DMS53 treated with DMSO at 0.1 percent for 48 hours (cell line): ENCODE data around the gene RERE.

ENCODE experiments used
- DNase-seq: peaks from one replicate; lab custom pipeline; 2025; ENCODE audit not compliant: unreplicated experiment; lab: John Stamatoyannopoulos, UW

Gene RERE

GRCh38 chr1:8419172-8419571, 398.3 kb downstream of the RERE start:
- no peak for DNase-seq

- DNase-seq: no peak
Measured at GRCh38 chr1:8418301-8418700, 399.1 kb downstream of the RERE start.

- no peak for DNase-seq
Measured at GRCh38 chr1:8417625-8418024, 399.8 kb downstream of the RERE start.

- DNase-seq: no peak
Measured at GRCh38 chr1:8416881-8417280, 400.6 kb downstream of the RERE start.

GRCh38 chr1:8415526-8416278, 401.7 kb downstream of the RERE start:
- DNase-seq: no peak

DNA sequence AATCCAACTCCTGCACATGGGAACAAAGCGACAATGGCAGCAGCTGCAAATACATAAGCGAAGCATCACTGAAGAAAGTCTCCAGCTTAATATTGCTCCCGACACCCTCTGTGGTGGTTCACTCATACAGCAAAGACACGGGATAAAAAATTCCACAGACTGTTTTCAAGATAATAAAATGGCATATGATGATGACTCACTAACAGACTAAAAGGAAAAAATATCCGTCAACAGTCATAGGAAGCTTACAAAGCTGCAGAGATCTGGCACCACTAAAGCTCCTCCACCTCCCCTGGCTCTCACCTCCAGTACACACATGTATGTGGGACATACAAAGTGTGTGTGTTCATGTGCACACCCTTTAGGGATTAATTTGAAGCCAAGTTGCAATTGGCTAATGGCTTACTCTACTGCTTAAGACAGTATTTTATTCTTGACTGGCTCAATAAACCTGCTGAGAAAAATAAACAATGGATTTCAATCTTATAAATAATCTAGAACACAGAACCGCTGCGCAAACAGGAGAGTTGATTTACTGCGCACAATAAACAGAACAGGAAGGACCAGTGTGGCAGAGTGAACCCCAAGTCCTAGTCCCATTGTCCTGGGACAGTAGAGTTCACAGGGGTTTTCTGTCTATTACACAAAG, 405.1 kb downstream of the RERE start:
- no peak for DNase-seq

DNA sequence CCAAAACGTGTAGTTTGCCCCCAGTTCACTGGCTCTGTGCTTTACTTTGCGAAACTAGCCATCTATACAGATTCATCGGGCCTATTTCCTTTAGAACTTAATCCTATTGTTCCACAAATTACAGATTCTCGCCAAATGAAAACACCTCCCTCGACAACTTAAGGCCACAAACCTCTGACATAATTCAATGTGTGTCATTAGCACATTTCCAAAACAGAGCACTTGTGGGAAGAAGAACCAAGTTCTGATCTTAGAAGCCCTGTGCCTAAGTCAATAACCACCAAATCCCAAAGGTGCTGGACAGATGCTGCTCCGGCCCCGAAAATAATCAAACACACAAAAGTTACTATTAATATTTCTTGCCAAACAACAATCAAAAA, 405.6 kb downstream of the RERE start:
- no peak for DNase-seq

- DNase-seq: no peak
Measured at GRCh38 chr1:8410791-8411190, 406.6 kb downstream of the RERE start.

DNA sequence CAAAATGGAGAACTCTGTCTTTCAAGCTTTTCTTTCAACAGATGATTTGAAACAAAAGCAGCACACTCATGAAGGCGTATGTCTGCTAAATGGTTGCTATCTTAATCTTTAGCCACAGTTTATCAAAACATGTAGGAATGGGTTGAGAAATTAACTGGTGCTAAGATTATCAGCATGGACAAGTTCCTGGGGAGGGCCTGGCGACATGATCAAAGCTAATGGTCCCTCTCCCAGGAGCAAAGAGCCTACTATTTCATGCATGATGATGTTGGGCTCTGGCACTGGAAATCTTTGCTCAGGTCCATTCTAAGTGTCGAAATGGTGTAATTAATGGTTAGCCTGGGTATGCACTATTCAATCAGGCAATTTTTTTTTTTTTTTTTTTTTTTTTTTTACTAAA, 407.8 kb downstream of the RERE start:
- no peak for DNase-seq

- no peak for DNase-seq
Measured at GRCh38 chr1:8409106-8409505, 408.3 kb downstream of the RERE start.

GRCh38 chr1:8408151-8408839, 409.1 kb downstream of the RERE start:
- DNase-seq: no peak

DNA sequence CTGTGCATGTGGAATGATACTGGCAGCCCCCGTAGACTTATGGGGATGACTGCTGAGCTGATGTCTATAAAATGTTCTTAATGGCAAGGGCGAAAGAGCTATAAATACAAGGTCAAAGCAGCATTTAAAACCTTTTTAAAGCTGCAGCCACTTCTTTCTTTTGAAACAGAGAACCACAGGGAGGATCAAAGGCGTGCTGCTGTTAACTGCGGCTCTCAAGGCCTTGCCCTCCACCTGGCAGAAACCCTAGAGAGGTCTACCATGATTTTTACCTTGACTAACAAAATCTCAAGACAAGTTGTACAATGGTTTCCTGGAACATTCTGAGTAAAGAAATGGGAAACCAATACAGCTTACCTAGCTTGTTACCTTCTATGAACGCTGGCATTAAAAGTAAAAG, 409.8 kb downstream of the RERE start:
- no peak for DNase-seq

DNA sequence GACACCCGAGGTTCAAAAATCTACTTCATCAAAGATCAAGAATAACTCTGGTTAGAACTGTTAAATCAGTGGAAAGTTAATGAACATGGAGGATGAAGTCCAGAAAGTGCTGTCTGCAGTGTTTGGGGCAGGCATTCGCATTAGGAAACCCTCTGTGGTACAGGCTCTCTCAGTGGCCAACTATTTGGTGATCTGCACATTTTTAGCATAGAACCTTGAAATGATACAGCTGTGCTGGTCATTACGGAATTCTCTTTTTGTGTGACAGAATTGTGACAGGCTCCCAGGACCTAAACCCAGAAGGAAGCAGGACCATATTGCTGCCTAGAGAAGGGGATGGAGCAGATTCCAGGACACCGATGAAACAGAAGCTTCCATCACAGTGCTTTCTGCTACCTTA, 410.5 kb downstream of the RERE start:
- no peak for DNase-seq

GRCh38 chr1:8406011-8406410, 411.4 kb downstream of the RERE start:
- DNase-seq: no peak

GRCh38 chr1:8404460-8405370, 412.7 kb downstream of the RERE start:
- DNase-seq: no peak

GRCh38 chr1:8402109-8402710, 415.2 kb downstream of the RERE start:
- DNase-seq: no peak

- DNase-seq: no peak
Measured at GRCh38 chr1:8398677-8399076, 418.8 kb downstream of the RERE start.

DNA sequence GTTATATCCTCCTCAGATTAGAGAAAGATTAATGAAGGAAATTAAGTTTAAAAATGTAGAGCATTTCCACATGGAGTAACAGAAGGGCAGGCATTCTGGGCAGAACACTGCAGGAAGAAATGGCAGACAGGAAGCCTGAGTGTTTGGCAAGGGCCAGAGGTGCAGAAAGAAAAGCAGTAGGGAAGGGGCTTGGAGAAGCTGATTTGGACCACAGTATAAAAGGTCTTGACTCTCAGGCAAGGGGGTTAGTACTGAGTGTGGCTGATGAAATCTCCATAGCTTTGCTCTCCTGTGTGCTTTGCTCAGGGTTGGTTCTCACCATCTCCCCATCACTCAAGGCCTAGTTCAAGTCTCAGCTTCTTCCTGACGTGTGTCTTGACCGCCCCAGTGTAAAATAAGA, 419.4 kb downstream of the RERE start:
- no peak for DNase-seq

GRCh38 chr1:8397511-8397910, 419.9 kb downstream of the RERE start:
- DNase-seq: no peak

GRCh38 chr1:8396786-8397406, 420.5 kb downstream of the RERE start:
- no peak for DNase-seq
